Ecto neural progenitor cell (in vitro differentiated cells): ENCODE data around the gene HDAC11.
"Not testable (repeated sequence)": the region's sequence is repeated elsewhere in the genome, so short reads cannot be mapped to it uniquely, and the experiment has no call there.

Experiments used
- DNase-seq: peaks from one replicate; pipeline ENCODE4 v3.0.0-alpha.2; 2018; ENCODE audit warnings: low spot score

HDAC11 gene

DNA sequence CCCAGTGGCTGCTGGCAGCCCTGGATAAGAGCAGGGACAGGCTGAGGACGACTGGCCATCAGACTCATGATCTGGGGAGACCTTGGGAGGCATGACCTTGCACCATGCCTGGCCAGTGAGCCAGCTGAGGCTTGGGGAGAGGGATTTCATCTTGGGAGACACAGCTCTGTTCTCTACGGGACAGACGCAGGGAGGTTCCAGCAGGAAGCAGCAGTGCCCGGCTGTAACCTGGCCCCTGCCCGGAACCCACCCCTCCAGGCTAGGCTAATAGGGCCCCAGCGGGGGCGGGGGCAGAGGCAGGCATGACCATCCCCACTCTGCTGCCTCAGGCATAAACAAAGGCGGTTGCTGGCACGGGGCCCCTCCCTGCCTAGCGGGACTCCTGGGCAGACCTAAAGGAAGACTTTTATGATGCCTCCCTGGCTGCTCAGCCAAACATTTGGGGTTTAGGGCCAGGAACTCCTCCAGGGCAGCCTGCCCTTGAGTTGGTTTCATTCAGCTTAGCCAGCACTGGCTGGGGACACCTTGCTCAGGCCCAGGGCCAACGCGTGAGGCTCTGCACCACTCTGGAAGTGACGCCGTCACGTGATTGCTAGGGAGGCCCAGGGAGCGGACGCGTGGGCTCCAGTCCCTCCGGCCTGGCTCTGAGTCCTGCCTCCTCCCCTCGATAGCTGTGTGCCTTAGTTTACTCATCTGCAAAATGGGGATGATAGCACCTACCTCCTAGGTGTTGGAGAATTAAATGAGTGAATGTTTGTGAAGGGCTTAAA lies 27.6 kb downstream of the HDAC11 start:
- no peak for DNase-seq

GRCh38 chr3:13508496-13508895 lies 28.4 kb downstream of the HDAC11 start:
- DNase-seq = peak; percentile 45

- no peak for DNase-seq
Observed at GRCh38 chr3:13509059-13509815, 29.1 kb downstream of the HDAC11 start.

DNA sequence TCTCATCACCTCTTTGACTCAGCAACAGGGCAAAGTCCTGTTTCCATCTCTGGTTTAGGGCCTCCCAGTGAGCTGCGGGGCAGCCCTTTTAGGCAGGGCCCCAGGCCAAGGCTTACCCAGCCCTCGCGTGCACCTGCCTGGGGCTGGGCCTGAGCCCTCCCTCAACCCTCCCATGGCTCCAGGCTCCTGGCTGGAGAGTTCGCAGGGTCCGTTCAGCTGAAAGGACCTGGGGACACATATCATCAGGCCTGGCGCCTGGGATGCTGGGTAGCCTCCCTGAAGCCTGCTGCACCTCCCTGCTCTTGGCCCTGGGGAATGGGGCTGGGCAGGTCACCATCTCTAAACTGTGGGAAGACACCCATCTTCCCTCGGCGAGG lies 29.7 kb downstream of the HDAC11 start:
- no peak for DNase-seq

GRCh38 chr3:13512451-13512850 lies 32.3 kb downstream of the HDAC11 start:
- no peak for DNase-seq

GRCh38 chr3:13513051-13513912 lies 33.2 kb downstream of the HDAC11 start:
- no peak for DNase-seq

- no peak for DNase-seq
Observed at GRCh38 chr3:13513913-13514517, 33.9 kb downstream of the HDAC11 start.

GRCh38 chr3:13514639-13515435 lies 34.7 kb downstream of the HDAC11 start:
- no peak for DNase-seq

- no peak for DNase-seq
Observed at GRCh38 chr3:13515786-13516759, 36.0 kb downstream of the HDAC11 start.

DNA sequence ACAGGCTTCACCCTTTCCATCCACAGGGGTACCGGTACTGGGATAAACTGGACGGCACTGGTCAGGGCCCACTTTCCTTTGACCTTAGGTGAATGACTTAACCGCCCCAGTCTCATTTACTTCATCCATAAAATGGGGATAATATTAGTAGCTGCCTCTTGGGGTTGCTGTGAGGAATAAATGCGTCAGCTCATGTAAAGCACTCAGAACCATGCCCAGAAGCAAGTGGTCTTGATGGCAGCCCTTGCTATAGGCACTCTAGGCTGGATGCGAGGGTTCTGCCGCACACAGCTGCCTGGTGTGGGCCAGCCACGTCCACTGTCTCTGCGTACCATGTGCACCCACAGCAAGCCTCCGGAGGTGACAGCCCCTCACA lies 36.6 kb downstream of the HDAC11 start:
- DNase-seq = no peak

DNA sequence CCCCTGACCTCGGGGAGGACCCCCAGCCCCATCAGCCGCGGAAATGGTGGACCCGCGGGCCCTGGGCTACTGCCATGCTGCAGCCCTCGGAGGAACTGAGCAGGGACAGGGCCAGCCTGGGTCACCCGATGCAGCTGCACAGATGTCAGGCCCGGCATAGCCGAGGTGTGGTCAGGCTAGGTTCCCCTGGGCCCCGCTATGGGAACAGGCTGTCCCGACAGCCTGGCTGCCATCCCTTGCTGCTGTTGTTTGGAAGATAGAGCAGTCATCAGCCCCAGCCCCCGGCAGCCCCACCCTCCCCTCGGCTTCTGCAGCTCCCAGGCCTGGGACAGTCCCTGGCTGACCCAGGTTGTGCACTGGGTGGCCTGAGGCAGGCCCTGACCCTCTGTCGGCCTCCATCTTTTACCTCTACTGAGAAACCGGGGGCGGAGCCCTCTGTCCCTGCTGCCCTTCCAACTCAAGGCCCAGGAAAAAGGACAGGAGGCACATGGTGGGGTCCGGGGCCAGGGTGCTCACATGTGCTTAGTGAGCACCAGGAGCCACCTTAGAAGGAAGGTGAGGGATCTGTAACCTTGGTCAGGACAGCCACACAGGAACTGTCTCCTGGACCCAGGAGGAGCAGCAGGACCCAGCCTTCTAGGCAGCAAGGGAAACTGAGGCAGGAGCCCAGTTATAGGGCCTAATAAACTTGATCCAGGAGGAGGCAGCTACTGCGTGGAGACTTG lies 37.3 kb downstream of the HDAC11 start:
- DNase-seq = no peak

GRCh38 chr3:13518516-13518953 lies 38.4 kb downstream of the HDAC11 start:
- DNase-seq = no peak

DNA sequence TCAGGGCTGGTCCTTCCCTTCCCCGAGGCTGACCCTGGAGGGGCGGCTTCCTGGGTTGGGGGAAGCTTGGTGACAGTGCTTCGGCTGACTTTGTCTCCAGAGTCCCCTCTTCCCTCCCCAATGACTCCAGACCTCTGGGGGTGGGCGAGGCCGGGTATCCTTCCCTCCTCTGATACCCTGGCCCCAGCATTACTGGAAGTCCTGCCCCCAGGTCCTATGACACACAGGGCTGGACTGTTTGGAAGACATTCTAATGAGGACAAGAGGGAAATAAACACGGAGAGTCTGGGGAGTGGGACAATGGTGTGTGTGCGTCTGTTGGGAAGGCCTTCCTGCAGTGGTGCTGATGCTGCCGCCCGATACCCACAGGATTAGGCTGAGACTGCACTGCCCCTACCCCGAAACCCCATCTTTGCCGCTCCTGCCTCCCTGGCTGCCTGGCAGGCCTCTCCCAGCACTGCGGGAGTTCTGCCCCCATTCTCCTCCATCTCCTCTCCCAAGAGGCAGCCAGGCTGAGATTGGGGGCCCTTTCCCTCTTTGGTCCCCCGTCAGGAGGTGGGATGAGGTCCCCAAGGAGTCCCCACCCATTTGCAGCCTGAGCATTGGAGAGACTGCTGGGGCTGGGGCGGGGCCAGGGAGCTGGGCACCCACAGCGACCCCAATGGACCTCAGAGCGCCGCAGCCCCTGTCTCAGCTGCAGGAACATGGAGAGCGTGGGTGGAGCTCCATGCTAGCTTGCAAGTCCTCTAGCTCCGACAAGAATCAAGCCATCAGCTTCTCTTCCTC lies 39.1 kb downstream of the HDAC11 start:
- DNase-seq = no peak

DNA sequence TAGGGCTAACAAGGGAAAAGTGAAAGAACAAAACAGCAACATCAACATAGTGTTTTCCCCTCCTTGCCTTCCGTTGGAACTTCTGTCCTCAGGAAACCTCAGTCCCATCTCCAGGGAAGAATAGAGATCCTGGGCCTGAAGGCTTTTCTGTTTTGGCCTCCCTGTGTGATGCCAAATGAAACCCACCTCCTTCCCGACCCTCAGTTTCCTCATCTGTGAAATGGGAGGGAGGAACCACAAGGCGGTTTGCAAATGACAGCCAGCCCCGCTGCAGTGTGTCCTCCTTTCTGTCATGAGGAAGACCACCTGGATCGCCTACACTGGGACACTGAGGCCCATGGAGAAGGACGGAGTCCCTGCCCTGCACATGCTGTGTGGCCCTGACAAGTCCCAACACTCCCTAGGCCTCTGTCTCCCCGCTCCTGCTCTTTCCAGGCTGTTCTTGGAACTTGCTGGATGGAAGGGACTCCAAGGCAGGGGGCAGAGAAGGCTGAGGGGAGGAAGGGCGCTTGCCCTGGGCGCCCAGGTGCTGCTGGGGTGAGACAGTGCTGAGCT lies 40.3 kb downstream of the HDAC11 start:
- DNase-seq = no peak

- DNase-seq = no peak
Observed at GRCh38 chr3:13521309-13521708, 41.2 kb downstream of the HDAC11 start.

DNA sequence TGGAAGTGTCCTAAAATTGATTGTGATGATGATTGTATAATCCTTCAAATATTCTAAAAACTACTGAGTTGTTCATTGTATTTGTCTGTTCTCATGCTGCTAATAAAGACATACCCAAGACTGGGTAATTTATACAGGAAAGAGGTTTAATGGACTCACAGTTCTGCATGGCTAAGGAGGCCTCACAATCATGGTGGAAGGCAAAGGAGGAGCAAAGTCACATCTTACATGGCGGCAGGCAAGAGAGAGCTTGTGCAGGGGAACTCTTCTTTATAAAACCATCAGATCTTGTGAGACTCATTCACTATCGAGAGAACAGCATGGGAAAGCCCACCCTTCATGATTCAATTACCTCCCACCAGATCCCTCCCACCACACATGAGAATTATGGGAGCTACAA lies 41.6 kb downstream of the HDAC11 start:
- DNase-seq = not testable (repeated sequence)

GRCh38 chr3:13522236-13522635 lies 42.1 kb downstream of the HDAC11 start:
- DNase-seq = no peak

- no peak for DNase-seq
Observed at GRCh38 chr3:13524979-13525669, 45.0 kb downstream of the HDAC11 start.
